H1 (cell line): ENCODE data around the gene IL1RAPL1. TPM values are rescaled to one million over a fixed set of nuclear protein-coding genes. Genes with fewer than 3 reads are reported as not detected.

Experiments used
- CTCF ChIA-PET: fragments of 300-600 bp; sonication (Branson Sonifier 250); formaldehyde crosslinking; loops from one replicate; lab custom pipeline; 2021; ENCODE audit not compliant: partially characterized antibody; lab: Charles Lee
- POLR2A ChIA-PET: fragments of 300-600 bp; sonication (Branson Sonifier 250); formaldehyde crosslinking; loops from one replicate; lab custom pipeline; 2021; ENCODE audit warnings: inconsistent platforms; ENCODE audit not compliant: partially characterized antibody; lab: Charles Lee
- DNase-seq, 2 experiments: peaks; one replicate each; pipeline versions ENCODE4 v3.0.0 to v3.0.0-alpha.2; 2010 to 2022; ENCODE audit warnings: low spot score in 2 of 2, low read depth in 1 of 2, mixed read lengths in 1 of 2
- FAIRE-seq: peaks from 2 replicates; lab custom pipeline; 2011; peaks lifted over from hg19 to GRCh38; lab: Jason Lieb, UNC
- H2AFZ ChIP-seq: 2 replicates; pipeline ENCODE4 v1.8.1; 2012; ENCODE audit warnings: low read length, inconsistent platforms
- H2AK5ac ChIP-seq: 2 replicates; pipeline ENCODE4 v1.6.1; 2013; ENCODE audit warnings: low read depth, low read length
- H2BK120ac ChIP-seq: replicated peaks from 2 replicates; pipeline ENCODE3; 2013; ENCODE audit warnings: low read depth, low read length, inconsistent platforms
- H2BK12ac ChIP-seq: 2 replicates; pipeline ENCODE4 v1.6.1; 2013; ENCODE audit warnings: low read depth, low read length
- H2BK15ac ChIP-seq: 2 replicates; pipeline ENCODE4 v1.6.1; 2013; ENCODE audit warnings: low read length
- H2BK20ac ChIP-seq: 2 replicates; pipeline ENCODE4 v1.6.1; 2013; ENCODE audit warnings: low read length
- H2BK5ac ChIP-seq: 2 replicates; pipeline ENCODE4 v1.6.1; 2013; ENCODE audit warnings: low read depth, low read length
- H3K14ac ChIP-seq: 2 replicates; pipeline ENCODE4 v1.6.1; 2013; ENCODE audit warnings: inconsistent platforms; ENCODE audit not compliant: insufficient read length
- H3K18ac ChIP-seq: 2 replicates; pipeline ENCODE4 v1.6.1; 2013; ENCODE audit warnings: low read length; ENCODE audit errors: extremely low read depth
- H3K23ac ChIP-seq: 2 replicates; pipeline ENCODE4 v1.6.1; 2013; ENCODE audit warnings: inconsistent platforms; ENCODE audit not compliant: insufficient read length
- H3K23me2 ChIP-seq: 2 replicates; pipeline ENCODE4 v1.6.1; 2013; ENCODE audit warnings: low read depth, low read length
- H3K27ac ChIP-seq: 2 replicates; pipeline ENCODE4 v1.6.1; 2011; ENCODE audit warnings: low read depth, low read length, inconsistent platforms
- H3K27me3 ChIP-seq, 4 experiments: replicated peaks in 1 of 4; 1 replicate in 1 of 4; 2 replicates in 3 of 4; pipeline versions ENCODE4 v1.6.1 to v1.8.1; 2011 to 2013; ENCODE audit warnings: low read length in 3 of 4, mild to moderate bottlenecking in 3 of 4, inconsistent platforms in 2 of 4, mixed read lengths in 2 of 4, moderate library complexity in 1 of 4; ENCODE audit not compliant: control insufficient read depth in 3 of 4, insufficient read depth in 3 of 4; ENCODE audit errors: extremely low read depth in 1 of 4
- H3K36me3 ChIP-seq, 4 experiments: 2 replicates each; pipeline versions ENCODE4 v1.6.1 to v1.8.1; 2011 to 2013; ENCODE audit warnings: mild to moderate bottlenecking in 4 of 4, low read length in 3 of 4, moderate library complexity in 2 of 4, control low read depth in 1 of 4, inconsistent platforms in 1 of 4; ENCODE audit not compliant: insufficient read depth in 4 of 4, control insufficient read depth in 2 of 4
- H3K4ac ChIP-seq: replicated peaks from 2 replicates; pipeline ENCODE3; 2013; ENCODE audit warnings: low read length, low read depth, mixed read lengths, inconsistent platforms; ENCODE audit not compliant: insufficient read length
- H3K4me1 ChIP-seq, 4 experiments: replicated peaks in 1 of 4; 1 replicate in 1 of 4; 2 replicates in 3 of 4; pipeline versions ENCODE4 v1.6.1 to v1.8.1; 2011 to 2013; ENCODE audit warnings: low read length in 3 of 4, inconsistent platforms in 2 of 4, mixed read lengths in 1 of 4; ENCODE audit not compliant: insufficient read depth in 4 of 4, control insufficient read depth in 3 of 4
- H3K4me2 ChIP-seq, 2 experiments: 2 replicates each; pipeline versions ENCODE4 v1.6.1 to v1.8.1; 2011 to 2013; ENCODE audit warnings: low read depth in 2 of 2, low read length in 2 of 2, control low read depth in 1 of 2, inconsistent platforms in 1 of 2, mild to moderate bottlenecking in 1 of 2; ENCODE audit not compliant: insufficient read depth in 1 of 2
- H3K4me3 ChIP-seq, 4 experiments: fragments of 200-600, 300-600 bp in 1 of 4; sonication (generic), shearing (Covaris generic), sonication (Bioruptor Twin) in 1 of 4; 2 replicates each; pipeline versions ENCODE4 v1.5.1 to v1.8.1; 2011 to 2016; ENCODE audit warnings: low read length in 4 of 4, low read depth in 3 of 4, control low read depth in 2 of 4, inconsistent platforms in 2 of 4, mild to moderate bottlenecking in 2 of 4, mixed read lengths in 1 of 4, moderate library complexity in 1 of 4; ENCODE audit not compliant: insufficient read depth in 2 of 4; ENCODE audit errors: extremely low read depth in 1 of 4
- H3K56ac ChIP-seq: replicated peaks from 2 replicates; pipeline ENCODE3; 2013; ENCODE audit warnings: low read depth, mild to moderate bottlenecking, mixed read lengths, low read length, inconsistent platforms; ENCODE audit not compliant: insufficient read length
- H3K79me1 ChIP-seq: 2 replicates; pipeline ENCODE4 v1.6.1; 2013; ENCODE audit warnings: low read depth, low read length, control low read depth
- H3K79me2 ChIP-seq, 2 experiments: 2 replicates each; pipeline versions ENCODE4 v1.6.1 to v1.8.1; 2012 to 2013; ENCODE audit warnings: low read length in 2 of 2, mild to moderate bottlenecking in 2 of 2, inconsistent platforms in 1 of 2; ENCODE audit not compliant: insufficient read depth in 2 of 2, control insufficient read depth in 1 of 2
- H3K9ac ChIP-seq, 4 experiments: replicated peaks in 1 of 4; 1 replicate in 1 of 4; 2 replicates in 3 of 4; pipeline versions ENCODE4 v1.6.1 to v1.8.1; 2011 to 2013; ENCODE audit warnings: low read depth in 3 of 4, low read length in 3 of 4, control low read depth in 2 of 4, mild to moderate bottlenecking in 2 of 4, moderate library complexity in 2 of 4, inconsistent platforms in 1 of 4; ENCODE audit errors: extremely low read depth in 1 of 4
- H3K9me3 ChIP-seq, 2 experiments: 2 replicates each; pipeline versions ENCODE4 v1.6.1 to v1.8.1; 2012 to 2013; ENCODE audit warnings: mild to moderate bottlenecking in 2 of 2, moderate library complexity in 2 of 2, control low read depth in 1 of 2, inconsistent platforms in 1 of 2, low read depth in 1 of 2, low read length in 1 of 2, mixed read lengths in 1 of 2; ENCODE audit not compliant: insufficient read depth in 2 of 2
- H4K20me1 ChIP-seq, 2 experiments: replicated peaks in 1 of 2; 2 replicates each; pipeline versions ENCODE3 to v1.8.1; 2011 to 2013; ENCODE audit warnings: inconsistent platforms in 2 of 2, low read length in 2 of 2, mild to moderate bottlenecking in 1 of 2; ENCODE audit not compliant: insufficient read depth in 2 of 2, control insufficient read depth in 1 of 2
- H4K5ac ChIP-seq: 2 replicates; pipeline ENCODE4 v1.6.1; 2013; ENCODE audit warnings: low read length, low read depth, mixed read lengths, inconsistent platforms; ENCODE audit not compliant: insufficient read length
- H4K8ac ChIP-seq: 2 replicates; pipeline ENCODE4 v1.8.0; 2013; ENCODE audit warnings: mild to moderate bottlenecking, moderate library complexity, low read length, inconsistent platforms; ENCODE audit not compliant: insufficient read depth; ENCODE audit errors: extremely low read depth
- H4K91ac ChIP-seq: replicated peaks from 2 replicates; pipeline ENCODE3; 2013; ENCODE audit warnings: low read length, mixed read lengths, inconsistent platforms; ENCODE audit not compliant: insufficient read length
- CTCF ChIP-seq, 3 experiments: IDR thresholded peaks; 1 replicate in 2 of 3; 2 replicates in 1 of 3; pipeline versions ENCODE4 v1.5.1 to v1.6.1; 2011; ENCODE audit warnings: low read length in 3 of 3, mild to moderate bottlenecking in 3 of 3, inconsistent platforms in 2 of 3, low read depth in 1 of 3, moderate library complexity in 1 of 3; ENCODE audit not compliant: insufficient read depth in 1 of 3; ENCODE audit errors: control extremely low read depth in 1 of 3
- WGBS, 2 experiments: shearing (Covaris generic) in 1 of 2; methylation state at CpG; one replicate each; pipeline versions ENCODE4 v1.1.6 to v1.1.7; 2013 to 2015; ENCODE audit warnings: low lambda C conversion rate in 2 of 2, mixed read lengths in 2 of 2, inconsistent platforms in 1 of 2, low coverage in 1 of 2, missing lambda C conversion rate in 1 of 2; ENCODE audit not compliant: insufficient replicate concordance in 2 of 2, insufficient coverage in 1 of 2, insufficient read length in 1 of 2; ENCODE audit errors: extremely low coverage in 1 of 2, missing lambda C conversion rate in 1 of 2; 5-methylcytosine and 5-hydroxymethylcytosine counted together
- polyA plus RNA-seq, 7 experiments: library from polyadenylated mRNA; depleted of rRNA in 3 of 7; stranded (reverse) in 5 of 7; unstranded in 2 of 7; fragments of >200 nt in 5 of 7; fragments of 200-250 nt in 2 of 7; gene quantifications; 1 replicate in 5 of 7; 2 replicates in 1 of 7; 4 replicates in 1 of 7; pipeline versions ENCODE4 v1.2.1 to v1.2.3, GENCODE V29; 2011 to 2013; ENCODE audit warnings: missing spikeins in 2 of 7, mixed read lengths in 2 of 7
- total RNA-seq: library from RNA; stranded (reverse); fragmentation: NEBNext Ultra II Directional; extraction: Animal tissue kit (Norgen Biotek cat#: 25700); gene quantifications from 2 replicates; pipeline ENCODE4 v1.2.1, GENCODE V29; 2021

IL1RAPL1 gene
- total and polyA plus RNA-seq, 2 of the 8 experiments (the other 6 are each of a cell fraction or from before 2014, with no cell fraction given), result 0.11 to 0.35 TPM

GRCh38 chrX:29071525-29072320 is 484.5 kb downstream of the IL1RAPL1 start:
- H3K9me3 ChIP-seq, result no peaks in the 10 kb centered on the region
- H3K4me2 ChIP-seq, result no peak overlapping the region
- peaks cover 0 to 2% (median 0%) of the 10 kb centered on the region in 4 experiments; a peak in 1 of 7 replicates for H3K4me1 ChIP-seq
- CTCF ChIA-PET, result no interaction called here
- no peak overlapping the region for H3K4ac ChIP-seq
- H3K27me3 ChIP-seq, result no peaks in the 10 kb centered on the region
- no peak overlapping the region for H3K9ac ChIP-seq
- H4K5ac ChIP-seq, result no peak overlapping the region
- FAIRE-seq (no peak), DNase-seq (no peak)
- no peak overlapping the region for H4K91ac ChIP-seq
- no peak overlapping the region for H2AFZ ChIP-seq
- no peaks in the 10 kb centered on the region for H4K20me1 ChIP-seq
- no peak overlapping the region for H3K18ac ChIP-seq
- H3K79me2 ChIP-seq, result no peaks in the 10 kb centered on the region
- no peak for TF ChIP-seq CTCF (IDR thresholded peaks at IDR 0.05; ENCODE audit: control extremely low read depth in 1 of 3, insufficient read depth in 1 of 3, low read depth in 1 of 3, low read length in 3 of 3)
- H2BK120ac ChIP-seq, result no peak overlapping the region
- no peak overlapping the region for H3K4me3 ChIP-seq
- H3K23me2 ChIP-seq, result no peaks in the 10 kb centered on the region
- H3K36me3 ChIP-seq, result no peaks in the 10 kb centered on the region
- H2BK15ac ChIP-seq, result no peak overlapping the region
- 90% methylated on average over 5 of the region's 5 CpGs; no CpG with 5 or more reads in 1 of the 2 experiments for WGBS, 2 experiments
- POLR2A ChIA-PET, result no interaction called here
- no peak overlapping the region for H4K8ac ChIP-seq
- no peak overlapping the region for H2BK12ac ChIP-seq
- H3K14ac ChIP-seq, result no peak overlapping the region
- H2BK5ac ChIP-seq, result no peak overlapping the region
- H3K27ac ChIP-seq, result no peak overlapping the region
- H3K23ac ChIP-seq, result no peak overlapping the region
- H3K56ac ChIP-seq, result no peak overlapping the region
- H2AK5ac ChIP-seq, result no peak overlapping the region
- no peak overlapping the region for H2BK20ac ChIP-seq
- no peaks in the 10 kb centered on the region for H3K79me1 ChIP-seq
